Measurements from ENCODE around the gene DPF1. TPM values are rescaled to one million over a fixed set of nuclear protein-coding genes. Genes with fewer than 3 reads are reported as not detected.

Gene DPF1
- total RNA-seq, 2 experiments from 2014 or later: 7.6 to 11.3 TPM

- H3K4me2 ChIP-seq (ENCODE audit: low read length): peak overlapping the region; percentile 75
- ChIA-PET POLR2A (interaction anchor here (0.5 to 1.9 kb wide), 6 partner anchors 13 to 358 kb away, joined by 3 to 6 read pairs (median 4); partner anchors contain the start of genes PSMD8 and SIPA1L3), CTCF (ENCODE audit: unreplicated experiment) (interaction anchor here (1.0 kb wide), 1 partner anchor 21 kb away, joined by 5 read pairs; no protein-coding TSS in a partner anchor)
- H3K4me1 ChIP-seq (ENCODE audit: insufficient read depth, low read length, poor library complexity, severe bottlenecking): peaks cover 15% of the 10 kb centered on the region
- no TSS peak for BruUV-seq (replicated peaks)
- H3K9me3 ChIP-seq (ENCODE audit: low read length): no peaks in the 10 kb centered on the region
- intact Hi-C loops (cut with micrococcal nuclease; ENCODE audit: unreplicated experiment): loop anchor here (2.0 kb wide), 1 partner anchor 51 kb away; no protein-coding TSS in a partner anchor
- H4K20me1 ChIP-seq (ENCODE audit: insufficient read depth, low read length): no peaks in the 10 kb centered on the region
- H3K9me2 ChIP-seq (ENCODE audit: insufficient read depth, low read length): no peaks in the 10 kb centered on the region
- peak; percentile 61 for DNase-seq (ENCODE audit: low spot score)
- H2AFZ ChIP-seq (ENCODE audit: low read length): peak overlapping the region; percentile 82; the same call in 1 of the 2 replicates
- peak overlapping the region; percentile 67 for H3K4me3 ChIP-seq (ENCODE audit: low read depth, low read length, poor library complexity, severe bottlenecking)
- TF ChIP-seq CTCF (conservative IDR thresholded peaks at IDR 0.05; ENCODE audit: low read length): no peak
- no peak for TF ChIP-seq EZH2phosphoT487 (IDR thresholded peaks at IDR 0.05; ENCODE audit: borderline replicate concordance, low read depth, low read length)
- H3K36me3 ChIP-seq (ENCODE audit: insufficient read depth, low read length): no peaks in the 10 kb centered on the region
- H3K27ac ChIP-seq (ENCODE audit: low read depth, low read length, poor library complexity, severe bottlenecking): peak overlapping the region; percentile 36
- H3K79me2 ChIP-seq (ENCODE audit: insufficient read depth, low read depth, low read length): no peaks in the 10 kb centered on the region
These were observed 41.3 kb upstream of the DPF1 start for GRCh38 chr19:38265213-38265861.

- H3K9me3 ChIP-seq (ENCODE audit: low read length): no peaks in the 10 kb centered on the region
- ChIA-PET POLR2A (interaction anchor here (1.0 to 1.9 kb wide), 3 partner anchors 13 to 57 kb away, joined by 3 to 6 read pairs (median 3); no protein-coding TSS in a partner anchor), CTCF (ENCODE audit: unreplicated experiment) (no interaction called here)
- DNase-seq (ENCODE audit: low spot score): peak; percentile 87
- peak within 1 kb of the TSS; percentile 36 for H3K27ac ChIP-seq (ENCODE audit: low read depth, low read length, poor library complexity, severe bottlenecking)
- peak within 1 kb of the TSS; percentile 75 for H3K4me2 ChIP-seq (ENCODE audit: low read length)
- H4K20me1 ChIP-seq (ENCODE audit: insufficient read depth, low read length): no peaks in the 10 kb centered on the region
- H3K4me3 ChIP-seq (ENCODE audit: low read depth, low read length, poor library complexity, severe bottlenecking): peak within 1 kb of the TSS; percentile 67
- TF ChIP-seq CTCF (conservative IDR thresholded peaks at IDR 0.05; ENCODE audit: low read length) (no peak), EZH2phosphoT487 (IDR thresholded peaks at IDR 0.05; ENCODE audit: borderline replicate concordance, low read depth, low read length) (no peak)
- intact Hi-C loops (cut with micrococcal nuclease; ENCODE audit: unreplicated experiment): loop anchor here (2.0 kb wide), 1 partner anchor 52 kb away; no protein-coding TSS in a partner anchor
- H3K9me2 ChIP-seq (ENCODE audit: insufficient read depth, low read length): no peaks in the 10 kb centered on the region
- BruUV-seq (replicated peaks): no TSS peak
- peak within 1 kb of the TSS; percentile 82 for H2AFZ ChIP-seq (ENCODE audit: low read length)
- no peaks in the 10 kb centered on the region for H3K36me3 ChIP-seq (ENCODE audit: insufficient read depth, low read length)
- peaks cover 15% of the 10 kb centered on the region for H3K4me1 ChIP-seq (ENCODE audit: insufficient read depth, low read length, poor library complexity, severe bottlenecking)
- H3K79me2 ChIP-seq (ENCODE audit: insufficient read depth, low read depth, low read length): no peaks in the 10 kb centered on the region
These were observed 40.6 kb upstream of the DPF1 start, which contains the start of gene SPINT2 for GRCh38 chr19:38264486-38265212. TSS of gene SPINT2 (plus strand) at chr19:38264573. CDS start at chr19:38264893, 320 bp downstream.
